Uterus (tissue), 4 donors: ENCODE data around the gene AMBRA1. TPM values are rescaled to one million over a fixed set of nuclear protein-coding genes. Genes with fewer than 3 reads are reported as not detected.

Experiments
- DNase-seq, 2 donors: peaks; one replicate each; pipeline ENCODE4 v3.0.0-alpha.2; 2019 to 2020
- H3K27ac ChIP-seq, 2 donors: fragments of 200-600 bp; sonication (generic); 1 replicate in 1 of 2; 2 replicates in 1 of 2; pipeline ENCODE4 v1.5.1; 2016 to 2018
- H3K27me3 ChIP-seq, 2 donors: fragments of 200-600 bp; sonication (generic); one replicate each; pipeline ENCODE4 v1.5.1; 2018 to 2019; ENCODE audit warnings: control low read depth in 1 of 2
- H3K36me3 ChIP-seq, 2 donors: fragments of 200-600 bp; sonication (generic); one replicate each; pipeline ENCODE4 v1.5.1; 2019; ENCODE audit warnings: control low read depth in 1 of 2
- H3K4me1 ChIP-seq, 2 donors: fragments of 200-600 bp; sonication (generic); one replicate each; pipeline ENCODE4 v1.5.1; 2018 to 2019; ENCODE audit warnings: control low read depth in 1 of 2
- H3K4me3 ChIP-seq, 2 donors: fragments of 200-600 bp; sonication (generic); 1 replicate in 1 of 2; 2 replicates in 1 of 2; pipeline ENCODE4 v1.5.1; 2018 to 2019; ENCODE audit warnings: mild to moderate bottlenecking in 1 of 2
- H3K9me3 ChIP-seq, 2 donors: fragments of 200-600 bp; sonication (generic); one replicate each; pipeline ENCODE4 v1.5.1; 2019; ENCODE audit warnings: control low read depth in 1 of 2
- POLR2A ChIP-seq, 2 donors: fragments of 450-650 bp; IDR thresholded peaks; one replicate each; pipeline ENCODE4 v1.6.1; 2016; ENCODE audit warnings: antibody characterized with exemption in 2 of 2, mild to moderate bottlenecking in 1 of 2, moderate library complexity in 1 of 2
- intact Hi-C: fragments of 100-400 bp; cut with DNase I; formaldehyde crosslinking; loops from one replicate; pipeline ENCODE4 v1.15.1; 2023; ENCODE audit warnings: low total_unique reads
- total RNA-seq, 4 donors: library from RNA; depleted of rRNA in 3 of 4; stranded (reverse); fragments of >200 nt in 3 of 4; gene quantifications; one replicate each; pipeline versions ENCODE4 v1.1.0 to v1.2.4, GENCODE V29; 2014 to 2023
- TF ChIP-seq, protein P1 (sequence below), 4 experiments: fragments of 200-600 bp in 2 of 4; fragments of 450-650 bp in 2 of 4; sonication (generic) in 2 of 4; IDR thresholded peaks; one replicate each; pipeline ENCODE4 v1.5.1; 2016 to 2019; ENCODE audit warnings: antibody characterized with exemption in 4 of 4, mild to moderate bottlenecking in 2 of 4, moderate library complexity in 1 of 4
- donor health status: DM: yes; HTN: yes; CAD: no.

AMBRA1 gene
- total RNA-seq, 4 donors from 2014 or later, result 22.6 to 55.3 (median 41.4) TPM

DNA sequence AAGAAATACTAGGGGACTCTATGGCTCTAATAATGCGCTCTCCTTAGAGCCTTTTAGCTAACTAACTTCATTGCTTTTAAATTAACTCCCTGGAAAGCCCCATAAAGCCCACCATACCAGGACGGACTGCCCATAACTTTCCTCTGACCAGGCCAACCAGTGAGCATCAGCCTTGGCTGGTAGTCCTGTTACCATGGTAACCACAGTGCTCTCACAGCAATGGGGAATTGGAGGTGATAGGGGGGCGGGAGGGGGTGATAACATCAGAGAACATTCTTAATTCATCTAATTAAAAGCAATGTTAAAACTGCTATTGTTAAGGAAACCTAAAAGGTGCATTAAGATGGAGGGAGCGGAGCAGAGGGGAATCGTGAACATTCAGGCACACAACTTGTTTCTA is 175.1 kb downstream of the AMBRA1 start:
- DNase-seq, result no peak
- H3K27me3 ChIP-seq, result no peaks in the 10 kb centered on the region
- TF ChIP-seq POLR2A (IDR thresholded peaks at IDR 0.05), result no peak
- TF ChIP-seq, protein P1, sequence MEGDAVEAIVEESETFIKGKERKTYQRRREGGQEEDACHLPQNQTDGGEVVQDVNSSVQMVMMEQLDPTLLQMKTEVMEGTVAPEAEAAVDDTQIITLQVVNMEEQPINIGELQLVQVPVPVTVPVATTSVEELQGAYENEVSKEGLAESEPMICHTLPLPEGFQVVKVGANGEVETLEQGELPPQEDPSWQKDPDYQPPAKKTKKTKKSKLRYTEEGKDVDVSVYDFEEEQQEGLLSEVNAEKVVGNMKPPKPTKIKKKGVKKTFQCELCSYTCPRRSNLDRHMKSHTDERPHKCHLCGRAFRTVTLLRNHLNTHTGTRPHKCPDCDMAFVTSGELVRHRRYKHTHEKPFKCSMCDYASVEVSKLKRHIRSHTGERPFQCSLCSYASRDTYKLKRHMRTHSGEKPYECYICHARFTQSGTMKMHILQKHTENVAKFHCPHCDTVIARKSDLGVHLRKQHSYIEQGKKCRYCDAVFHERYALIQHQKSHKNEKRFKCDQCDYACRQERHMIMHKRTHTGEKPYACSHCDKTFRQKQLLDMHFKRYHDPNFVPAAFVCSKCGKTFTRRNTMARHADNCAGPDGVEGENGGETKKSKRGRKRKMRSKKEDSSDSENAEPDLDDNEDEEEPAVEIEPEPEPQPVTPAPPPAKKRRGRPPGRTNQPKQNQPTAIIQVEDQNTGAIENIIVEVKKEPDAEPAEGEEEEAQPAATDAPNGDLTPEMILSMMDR (IDR thresholded peaks at IDR 0.05), result no peak
- H3K9me3 ChIP-seq, result no peaks in the 10 kb centered on the region
- H3K27ac ChIP-seq, result no peak overlapping the region
- H3K4me3 ChIP-seq, result no peak overlapping the region
- intact Hi-C loops, result no loop called here
- H3K36me3 ChIP-seq, result no peaks in the 10 kb centered on the region
- H3K4me1 ChIP-seq, result no peaks in the 10 kb centered on the region

DNA sequence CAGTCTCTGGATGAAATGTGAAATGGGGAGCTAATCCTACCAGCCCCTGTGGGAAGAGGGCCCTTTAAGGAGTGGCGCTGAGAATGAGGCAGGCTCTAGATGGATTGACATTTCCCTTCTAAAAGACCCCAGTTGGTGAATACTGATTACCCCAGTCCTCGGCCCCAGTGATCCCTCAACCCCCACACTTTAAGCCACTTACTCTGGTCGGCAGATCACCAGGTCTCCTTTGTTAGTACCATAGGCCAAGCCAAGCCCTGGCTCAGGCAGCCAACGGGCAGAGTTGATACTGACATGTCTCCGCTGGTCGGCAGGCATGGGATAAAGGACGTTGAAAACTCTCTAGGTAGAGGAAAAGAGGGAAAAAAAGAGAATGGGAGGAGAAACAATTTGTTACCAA is 176.1 kb downstream of the AMBRA1 start:
- no peak for TF ChIP-seq POLR2A (IDR thresholded peaks at IDR 0.05)
- H3K9me3 ChIP-seq, result no peaks in the 10 kb centered on the region
- no peak overlapping the region for H3K4me3 ChIP-seq
- H3K27me3 ChIP-seq, result no peaks in the 10 kb centered on the region
- no peaks in the 10 kb centered on the region for H3K36me3 ChIP-seq
- DNase-seq, result no peak
- H3K27ac ChIP-seq, result no peak overlapping the region
- H3K4me1 ChIP-seq, result no peaks in the 10 kb centered on the region
- intact Hi-C loops, result no loop called here

DNA sequence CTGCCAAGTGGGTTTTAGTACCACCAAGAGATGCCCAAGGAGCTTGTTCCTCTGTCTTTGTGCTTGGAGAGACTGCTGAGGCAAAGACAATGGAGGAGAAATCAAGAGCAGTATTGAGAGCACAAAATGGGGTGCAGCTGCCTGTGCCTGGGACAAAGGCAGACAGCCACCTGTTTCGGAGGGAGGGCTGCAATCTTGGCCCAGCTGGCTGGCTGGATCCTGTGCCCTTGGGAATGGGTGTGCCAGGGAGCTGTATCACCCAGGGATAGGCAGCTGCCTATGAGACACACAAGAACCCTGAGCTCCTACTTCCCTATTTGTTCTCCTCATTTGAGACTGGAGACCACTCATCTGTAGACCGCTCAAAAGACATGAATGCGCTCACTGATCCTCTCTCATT is 178.9 kb downstream of the AMBRA1 start:
- Histone ChIP-seq H3K36me3 (no peaks in the 10 kb centered on the region), H3K27me3 (no peaks in the 10 kb centered on the region), H3K9me3 (no peaks in the 10 kb centered on the region), H3K27ac (no peak overlapping the region), H3K4me1 (no peaks in the 10 kb centered on the region), H3K4me3 (no peak overlapping the region)
- no peak for DNase-seq
- intact Hi-C loops, result no loop called here
- no peak for TF ChIP-seq POLR2A (IDR thresholded peaks at IDR 0.05)
- TF ChIP-seq, protein P1 (IDR thresholded peaks at IDR 0.05), result no peak

DNA sequence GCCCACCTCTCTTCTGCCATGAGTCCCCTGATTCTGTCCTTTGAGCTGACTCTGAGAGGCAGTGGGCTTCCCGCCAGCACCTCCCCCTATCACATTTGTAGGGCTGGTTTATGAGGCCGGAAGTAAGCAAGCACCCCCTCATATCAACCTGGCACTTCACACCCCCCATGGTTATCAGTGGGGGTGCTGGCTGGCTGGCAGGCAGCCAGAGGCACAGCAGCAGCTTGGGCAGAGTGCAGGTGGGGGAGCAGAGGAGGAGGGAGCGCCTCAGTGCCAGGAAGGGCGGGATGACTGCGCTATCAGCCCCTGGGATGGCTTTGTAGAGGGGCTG is 179.4 kb downstream of the AMBRA1 start:
- Histone ChIP-seq H3K36me3 (no peaks in the 10 kb centered on the region), H3K4me3 (no peak overlapping the region), H3K9me3 (no peaks in the 10 kb centered on the region), H3K27me3 (no peaks in the 10 kb centered on the region), H3K4me1 (no peaks in the 10 kb centered on the region), H3K27ac (no peak overlapping the region)
- DNase-seq, result no peak
- TF ChIP-seq POLR2A (IDR thresholded peaks at IDR 0.05), result no peak
- intact Hi-C loops, result no loop called here

DNA sequence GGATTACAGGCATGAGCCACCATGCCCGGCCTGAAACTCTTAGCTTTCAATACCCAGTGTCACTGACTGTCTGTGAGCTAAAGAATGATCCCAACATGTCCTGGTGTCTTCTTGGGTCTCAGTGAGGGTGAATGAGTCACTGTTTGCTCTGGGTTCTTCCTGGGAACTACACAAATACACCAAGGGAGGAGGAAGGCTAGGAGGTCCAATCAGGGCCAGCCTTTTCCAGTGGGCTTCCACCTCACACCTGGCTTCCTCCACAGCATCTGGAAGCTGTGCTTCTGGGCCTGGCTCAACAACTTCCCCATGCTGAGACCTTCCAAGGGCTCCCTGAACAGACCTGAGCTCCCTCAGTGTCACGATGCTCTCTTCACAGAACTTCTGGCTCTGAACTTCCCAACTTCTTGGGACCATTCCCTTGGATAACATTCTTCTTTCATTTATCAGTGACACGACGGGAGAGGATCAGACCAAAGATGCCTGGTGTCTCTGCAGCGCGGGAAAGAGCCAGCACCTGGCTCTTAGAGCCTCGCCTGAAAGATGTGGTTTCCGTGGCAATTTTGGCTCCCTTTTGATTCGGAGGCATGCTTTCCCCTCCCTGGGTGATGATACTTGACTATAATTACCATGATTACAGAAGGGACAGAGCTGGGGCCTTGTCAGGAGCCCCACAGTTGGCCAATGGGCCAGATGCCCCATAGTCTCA is 179.9 kb downstream of the AMBRA1 start:
- H3K9me3 ChIP-seq, result no peaks in the 10 kb centered on the region
- H3K4me1 ChIP-seq, result no peaks in the 10 kb centered on the region
- H3K36me3 ChIP-seq, result no peaks in the 10 kb centered on the region
- no peaks in the 10 kb centered on the region for H3K27me3 ChIP-seq
- intact Hi-C loops, result no loop called here
- DNase-seq, result no peak
- no peak overlapping the region for H3K27ac ChIP-seq
- no peak for TF ChIP-seq POLR2A (IDR thresholded peaks at IDR 0.05)
- TF ChIP-seq, protein P1 (IDR thresholded peaks at IDR 0.05), result no peak
- H3K4me3 ChIP-seq, result no peak overlapping the region

DNA sequence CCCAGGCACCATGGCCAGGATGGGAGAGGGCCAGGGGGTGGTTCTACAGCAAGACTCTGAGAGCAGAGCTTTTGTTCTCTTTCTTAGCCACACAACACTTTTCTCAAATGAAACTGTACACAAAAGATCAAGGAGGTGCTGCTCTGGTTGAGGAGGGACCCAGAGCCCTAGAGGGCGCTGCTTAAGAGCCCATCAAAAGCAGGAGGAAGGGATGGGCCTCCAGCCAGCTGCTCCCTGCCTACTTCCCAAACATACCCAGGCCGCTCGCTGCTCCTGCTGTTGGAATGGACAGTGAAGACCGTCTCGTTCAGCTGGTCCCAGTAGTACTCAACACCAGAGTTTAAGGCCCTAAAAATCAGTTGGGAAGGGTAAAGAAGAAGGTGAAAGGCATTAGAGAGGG is 183.8 kb downstream of the AMBRA1 start:
- no peaks in the 10 kb centered on the region for H3K4me1 ChIP-seq
- TF ChIP-seq POLR2A (IDR thresholded peaks at IDR 0.05), result no peak
- TF ChIP-seq, protein P1 (IDR thresholded peaks at IDR 0.05), result no peak
- H3K9me3 ChIP-seq, result no peaks in the 10 kb centered on the region
- H3K36me3 ChIP-seq, result no peaks in the 10 kb centered on the region
- H3K27me3 ChIP-seq, result no peaks in the 10 kb centered on the region
- DNase-seq, result no peak
- no peak overlapping the region for H3K4me3 ChIP-seq
- intact Hi-C loops, result no loop called here
- no peak overlapping the region for H3K27ac ChIP-seq
